DOHH2 (cell line): ENCODE results near the gene MAFB.

ENCODE experiments used
- H3F3A ChIP-seq: fragments of 200-600 bp; sonication (generic), shearing (Covaris generic); 2 replicates; pipeline ENCODE4 v1.6.0; 2016; ENCODE audit warnings: antibody characterized with exemption, mild to moderate bottlenecking; ENCODE audit not compliant: control insufficient read depth, insufficient read depth
- H3K27ac ChIP-seq: fragments of 200-600 bp; sonication (generic); 2 replicates; pipeline ENCODE4 v1.5.1; 2014; ENCODE audit warnings: low read depth, mild to moderate bottlenecking, low read length, moderate library complexity
- H3K27me3 ChIP-seq: fragments of 200-600 bp; sonication (generic); 2 replicates; pipeline ENCODE4 v1.6.1; 2014; ENCODE audit warnings: mild to moderate bottlenecking, low read length, mixed read lengths; ENCODE audit not compliant: control insufficient read depth
- H3K36me3 ChIP-seq: fragments of 200-600 bp; sonication (generic); 2 replicates; pipeline ENCODE4 v1.6.1; 2014; ENCODE audit warnings: mild to moderate bottlenecking, low read length, moderate library complexity, mixed read lengths; ENCODE audit not compliant: control insufficient read depth
- H3K4me1 ChIP-seq: fragments of 200-600 bp; sonication (generic); 2 replicates; pipeline ENCODE4 v1.6.1; 2014; ENCODE audit warnings: mild to moderate bottlenecking, low read length, mixed read lengths; ENCODE audit not compliant: control insufficient read depth
- H3K4me2 ChIP-seq: fragments of 200-600 bp; sonication (generic); 2 replicates; pipeline ENCODE4 v1.6.0; 2014; ENCODE audit warnings: mild to moderate bottlenecking, low read length, moderate library complexity
- H3K4me3 ChIP-seq: fragments of 200-600 bp; sonication (generic); 2 replicates; pipeline ENCODE4 v1.5.1; 2014; ENCODE audit warnings: mild to moderate bottlenecking, low read length, mixed read lengths
- H3K79me2 ChIP-seq: fragments of 200-600 bp; sonication (generic); 2 replicates; pipeline ENCODE4 v1.6.1; 2014; ENCODE audit warnings: mild to moderate bottlenecking, low read length, mixed read lengths; ENCODE audit not compliant: control insufficient read depth
- H3K9me2 ChIP-seq: fragments of 200-600 bp; sonication (generic); replicated peaks from 2 replicates; pipeline ENCODE4 v1.6.1; 2014; ENCODE audit warnings: mild to moderate bottlenecking, low read length, mixed read lengths; ENCODE audit not compliant: control insufficient read depth
- H3K9me3 ChIP-seq: fragments of 200-600 bp; sonication (generic); 2 replicates; pipeline ENCODE4 v1.6.1; 2014; ENCODE audit warnings: antibody characterized with exemption, low read length, mixed read lengths; ENCODE audit not compliant: control insufficient read depth, insufficient read depth
- H4K20me1 ChIP-seq: fragments of 200-600 bp; sonication (generic); 2 replicates; pipeline ENCODE4 v1.6.0; 2014; ENCODE audit warnings: low read depth, mild to moderate bottlenecking, antibody characterized with exemption, low read length, moderate library complexity; ENCODE audit not compliant: control insufficient read depth, insufficient read depth
- EZH2phosphoT487 ChIP-seq: fragments of 200-600 bp; sonication (generic); IDR thresholded peaks from 2 replicates; pipeline ENCODE4 v1.6.1; 2017; ENCODE audit warnings: borderline replicate concordance, mild to moderate bottlenecking, antibody characterized with exemption, low read length, moderate library complexity, mixed read lengths
- TF ChIP-seq, protein P1 (sequence below): fragments of 200-600 bp; sonication (generic); IDR thresholded peaks from one replicate; pipeline ENCODE4 v1.5.1; 2014; ENCODE audit warnings: antibody characterized with exemption, mild to moderate bottlenecking, low read depth, low read length; ENCODE audit not compliant: poor library complexity, severe bottlenecking

MAFB gene

GRCh38 chr20:40705413-40705812, 16.4 kb upstream of the MAFB start:
- H3K4me1 ChIP-seq: no peaks in the 10 kb centered on the region
- no peak overlapping the region for H3K27ac ChIP-seq
- H4K20me1 ChIP-seq: no peaks in the 10 kb centered on the region
- no peaks in the 10 kb centered on the region for H3K36me3 ChIP-seq
- H3K9me2 ChIP-seq: no peaks in the 10 kb centered on the region
- TF ChIP-seq, protein P1, sequence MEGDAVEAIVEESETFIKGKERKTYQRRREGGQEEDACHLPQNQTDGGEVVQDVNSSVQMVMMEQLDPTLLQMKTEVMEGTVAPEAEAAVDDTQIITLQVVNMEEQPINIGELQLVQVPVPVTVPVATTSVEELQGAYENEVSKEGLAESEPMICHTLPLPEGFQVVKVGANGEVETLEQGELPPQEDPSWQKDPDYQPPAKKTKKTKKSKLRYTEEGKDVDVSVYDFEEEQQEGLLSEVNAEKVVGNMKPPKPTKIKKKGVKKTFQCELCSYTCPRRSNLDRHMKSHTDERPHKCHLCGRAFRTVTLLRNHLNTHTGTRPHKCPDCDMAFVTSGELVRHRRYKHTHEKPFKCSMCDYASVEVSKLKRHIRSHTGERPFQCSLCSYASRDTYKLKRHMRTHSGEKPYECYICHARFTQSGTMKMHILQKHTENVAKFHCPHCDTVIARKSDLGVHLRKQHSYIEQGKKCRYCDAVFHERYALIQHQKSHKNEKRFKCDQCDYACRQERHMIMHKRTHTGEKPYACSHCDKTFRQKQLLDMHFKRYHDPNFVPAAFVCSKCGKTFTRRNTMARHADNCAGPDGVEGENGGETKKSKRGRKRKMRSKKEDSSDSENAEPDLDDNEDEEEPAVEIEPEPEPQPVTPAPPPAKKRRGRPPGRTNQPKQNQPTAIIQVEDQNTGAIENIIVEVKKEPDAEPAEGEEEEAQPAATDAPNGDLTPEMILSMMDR: no peak
- TF ChIP-seq EZH2phosphoT487: no peak
- H3F3A ChIP-seq: no peaks in the 10 kb centered on the region
- H3K9me3 ChIP-seq: no peaks in the 10 kb centered on the region
- no peaks in the 10 kb centered on the region for H3K79me2 ChIP-seq
- peaks cover 8% of the 10 kb centered on the region for H3K27me3 ChIP-seq
- no peak overlapping the region for H3K4me2 ChIP-seq
- H3K4me3 ChIP-seq: no peak overlapping the region

DNA sequence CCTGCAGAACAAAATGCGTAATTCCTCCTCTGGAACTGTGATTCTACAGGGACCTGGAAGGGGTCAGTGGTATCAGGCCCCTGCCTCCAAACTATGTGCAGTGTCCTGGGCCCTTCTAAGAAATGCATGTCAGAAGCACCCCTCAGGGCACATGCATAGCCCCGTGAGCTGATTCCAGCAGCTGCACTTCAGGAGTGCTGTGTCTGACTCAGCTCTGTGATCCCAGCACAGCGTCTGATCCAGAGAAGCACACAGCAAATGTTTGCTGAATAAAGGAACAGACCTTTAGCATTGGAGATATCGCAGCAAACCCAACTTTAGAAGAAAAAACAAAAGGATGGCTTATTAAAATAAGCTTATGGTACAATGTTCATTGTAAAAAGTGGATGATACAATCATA, 15.8 kb upstream of the MAFB start:
- H3K27ac ChIP-seq: no peak overlapping the region
- H3K27me3 ChIP-seq: peaks cover 7% of the 10 kb centered on the region; the same call in 1 of the 2 replicates
- H3K4me2 ChIP-seq: no peak overlapping the region
- no peaks in the 10 kb centered on the region for H3K9me3 ChIP-seq
- no peak overlapping the region for H3K4me3 ChIP-seq
- no peaks in the 10 kb centered on the region for H3K9me2 ChIP-seq
- H3K36me3 ChIP-seq: no peaks in the 10 kb centered on the region
- TF ChIP-seq, protein P1: no peak
- TF ChIP-seq EZH2phosphoT487: no peak
- no peaks in the 10 kb centered on the region for H3F3A ChIP-seq
- no peaks in the 10 kb centered on the region for H3K79me2 ChIP-seq
- H3K4me1 ChIP-seq: no peaks in the 10 kb centered on the region
- no peaks in the 10 kb centered on the region for H4K20me1 ChIP-seq

GRCh38 chr20:40703975-40704530, 15.0 kb upstream of the MAFB start:
- Histone ChIP-seq H3K4me1 (no peaks in the 10 kb centered on the region), H3K9me3 (no peaks in the 10 kb centered on the region)

More at GRCh38 chr20:40703975-40704530, 15.0 kb upstream of the MAFB start:
- H3K79me2 ChIP-seq: no peaks in the 10 kb centered on the region
- no peak overlapping the region for H3K4me3 ChIP-seq
- no peaks in the 10 kb centered on the region for H3K36me3 ChIP-seq
- TF ChIP-seq, protein P1: no peak
- TF ChIP-seq EZH2phosphoT487: no peak
- no peak overlapping the region for H3K4me2 ChIP-seq
- H3K27ac ChIP-seq: no peak overlapping the region
- H3F3A ChIP-seq: no peaks in the 10 kb centered on the region
- H3K27me3 ChIP-seq: peaks cover 12% of the 10 kb centered on the region
- no peaks in the 10 kb centered on the region for H3K9me2 ChIP-seq
- no peaks in the 10 kb centered on the region for H4K20me1 ChIP-seq
